Astrocyte (in vitro differentiated cells and primary cell): ENCODE measurements around the gene UBE2E2. TPM values are rescaled to one million over a fixed set of nuclear protein-coding genes. Genes with fewer than 3 reads are reported as not detected.

Source experiments
- DNase-seq: peaks from one replicate; pipeline ENCODE4 v3.0.0-alpha.2; 2010; ENCODE audit warnings: low read depth
- FAIRE-seq: peaks from 2 replicates; lab custom pipeline; 2011; peaks lifted over from hg19 to GRCh38; lab: Jason Lieb, UNC
- H2AFZ ChIP-seq: 2 replicates; pipeline ENCODE4 v1.6.0; 2012; ENCODE audit warnings: low read depth, low read length, inconsistent platforms
- H3K27ac ChIP-seq: 2 replicates; pipeline ENCODE4 v1.5.1; 2011; ENCODE audit warnings: low read depth, low read length, inconsistent platforms
- H3K27me3 ChIP-seq: 2 replicates; pipeline ENCODE4 v1.6.0; 2011; ENCODE audit warnings: low read length, inconsistent platforms; ENCODE audit not compliant: insufficient read depth
- H3K36me3 ChIP-seq: 2 replicates; pipeline ENCODE4 v1.5.1; 2011; ENCODE audit warnings: low read length, inconsistent platforms; ENCODE audit not compliant: insufficient read depth
- H3K4me1 ChIP-seq: 2 replicates; pipeline ENCODE4 v1.5.1; 2011; ENCODE audit warnings: low read length, inconsistent platforms; ENCODE audit not compliant: insufficient read depth
- H3K4me2 ChIP-seq: 2 replicates; pipeline ENCODE4 v1.6.0; 2012; ENCODE audit warnings: low read length, inconsistent platforms
- H3K4me3 ChIP-seq: 2 replicates; pipeline ENCODE4 v1.5.1; 2011; ENCODE audit warnings: low read depth, mild to moderate bottlenecking, low read length, inconsistent platforms; ENCODE audit not compliant: insufficient read depth
- H3K79me2 ChIP-seq: 2 replicates; pipeline ENCODE4 v1.6.0; 2012; ENCODE audit warnings: mild to moderate bottlenecking, low read length, inconsistent platforms; ENCODE audit not compliant: insufficient read depth
- H3K9ac ChIP-seq: 2 replicates; pipeline ENCODE4 v1.6.0; 2012; ENCODE audit warnings: mild to moderate bottlenecking, low read length, inconsistent platforms
- H3K9me3 ChIP-seq: 2 replicates; pipeline ENCODE4 v1.5.1; 2012; ENCODE audit warnings: low read depth, mild to moderate bottlenecking, low read length, inconsistent platforms; ENCODE audit not compliant: insufficient read depth
- H4K20me1 ChIP-seq: 2 replicates; pipeline ENCODE4 v1.6.0; 2012; ENCODE audit warnings: low read length, inconsistent platforms; ENCODE audit not compliant: insufficient read depth
- H3K27ac Mint-ChIP-seq: one replicate; pipeline ENCODE4 v1.8.0; 2021; ENCODE audit warnings: mild to moderate bottlenecking, mixed read lengths; ENCODE audit not compliant: unreplicated experiment
- H3K27me3 Mint-ChIP-seq: one replicate; pipeline ENCODE4 v1.8.0; 2021; ENCODE audit warnings: low read depth, mixed read lengths; ENCODE audit not compliant: unreplicated experiment
- H3K36me3 Mint-ChIP-seq: one replicate; pipeline ENCODE4 v1.8.0; 2021; ENCODE audit warnings: low read depth, mixed read lengths; ENCODE audit not compliant: unreplicated experiment
- H3K4me1 Mint-ChIP-seq: one replicate; pipeline ENCODE4 v1.8.0; 2021; ENCODE audit warnings: low read depth, mixed read lengths; ENCODE audit not compliant: unreplicated experiment
- H3K4me3 Mint-ChIP-seq: one replicate; pipeline ENCODE4 v1.8.0; 2021; ENCODE audit warnings: mild to moderate bottlenecking, moderate library complexity, mixed read lengths; ENCODE audit not compliant: unreplicated experiment
- H3K9me3 Mint-ChIP-seq: one replicate; pipeline ENCODE4 v1.8.0; 2021; ENCODE audit warnings: mild to moderate bottlenecking, mixed read lengths; ENCODE audit not compliant: unreplicated experiment
- EZH2 ChIP-seq: IDR thresholded peaks from 2 replicates; pipeline ENCODE4 v1.6.1; 2012; ENCODE audit warnings: mild to moderate bottlenecking, low read length, inconsistent platforms; ENCODE audit not compliant: insufficient read depth
- total RNA-seq: library from RNA; stranded (reverse); gene quantifications from 2 replicates; pipeline ENCODE4 v1.2.1, GENCODE V29; 2021
- TF ChIP-seq, protein P1 (sequence below): IDR thresholded peaks from 2 replicates; pipeline ENCODE4 v1.5.1; 2011; ENCODE audit warnings: low read depth, mild to moderate bottlenecking, inconsistent platforms, low read length, moderate library complexity; ENCODE audit not compliant: insufficient read depth

Gene UBE2E2
- total RNA-seq, 1 donor from 2014 or later = 89.8 TPM

DNA sequence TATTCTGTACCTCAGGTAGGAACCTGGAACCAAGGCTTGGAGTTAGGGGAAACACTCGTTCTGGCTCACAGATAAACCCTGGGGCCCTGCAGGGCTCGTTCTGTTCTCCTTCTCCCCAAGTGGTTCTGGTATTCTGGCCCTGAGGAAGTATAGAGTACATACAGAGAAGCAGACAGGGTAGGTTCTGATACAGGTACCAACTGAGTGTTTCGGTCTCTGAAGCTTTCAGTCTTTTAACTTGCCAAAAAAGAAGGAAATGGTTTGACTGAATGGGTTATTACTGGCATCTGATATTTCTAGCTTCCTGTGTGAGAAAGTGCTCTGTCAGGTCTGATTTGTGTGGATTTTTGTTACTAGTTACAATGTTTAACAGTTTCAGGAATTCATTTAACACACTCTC, 67.3 kb downstream of the UBE2E2 start:
- no peak overlapping the region for H2AFZ ChIP-seq
- H3K36me3 ChIP-seq = no peaks in the 10 kb centered on the region
- H3K27me3 Mint-ChIP-seq = no peaks in the 10 kb centered on the region
- FAIRE-seq (no peak), DNase-seq (no peak)
- peaks cover 3% of the 10 kb centered on the region for H3K79me2 ChIP-seq
- no peak overlapping the region for H3K27ac ChIP-seq
- peaks cover 4% of the 10 kb centered on the region for H3K9me3 ChIP-seq
- no peak overlapping the region for H3K4me3 ChIP-seq
- H3K27ac Mint-ChIP-seq = no peak overlapping the region
- H3K9me3 Mint-ChIP-seq = no peaks in the 10 kb centered on the region
- peaks cover 15% of the 10 kb centered on the region for H3K36me3 Mint-ChIP-seq
- H3K27me3 ChIP-seq = no peaks in the 10 kb centered on the region
- no peak overlapping the region for H3K4me2 ChIP-seq
- H3K9ac ChIP-seq = no peak overlapping the region
- TF ChIP-seq, protein P1, sequence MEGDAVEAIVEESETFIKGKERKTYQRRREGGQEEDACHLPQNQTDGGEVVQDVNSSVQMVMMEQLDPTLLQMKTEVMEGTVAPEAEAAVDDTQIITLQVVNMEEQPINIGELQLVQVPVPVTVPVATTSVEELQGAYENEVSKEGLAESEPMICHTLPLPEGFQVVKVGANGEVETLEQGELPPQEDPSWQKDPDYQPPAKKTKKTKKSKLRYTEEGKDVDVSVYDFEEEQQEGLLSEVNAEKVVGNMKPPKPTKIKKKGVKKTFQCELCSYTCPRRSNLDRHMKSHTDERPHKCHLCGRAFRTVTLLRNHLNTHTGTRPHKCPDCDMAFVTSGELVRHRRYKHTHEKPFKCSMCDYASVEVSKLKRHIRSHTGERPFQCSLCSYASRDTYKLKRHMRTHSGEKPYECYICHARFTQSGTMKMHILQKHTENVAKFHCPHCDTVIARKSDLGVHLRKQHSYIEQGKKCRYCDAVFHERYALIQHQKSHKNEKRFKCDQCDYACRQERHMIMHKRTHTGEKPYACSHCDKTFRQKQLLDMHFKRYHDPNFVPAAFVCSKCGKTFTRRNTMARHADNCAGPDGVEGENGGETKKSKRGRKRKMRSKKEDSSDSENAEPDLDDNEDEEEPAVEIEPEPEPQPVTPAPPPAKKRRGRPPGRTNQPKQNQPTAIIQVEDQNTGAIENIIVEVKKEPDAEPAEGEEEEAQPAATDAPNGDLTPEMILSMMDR = no peak
- peaks cover 1% of the 10 kb centered on the region for H3K4me1 ChIP-seq
- no peak overlapping the region for H3K4me3 Mint-ChIP-seq
- peaks cover 17% of the 10 kb centered on the region for H4K20me1 ChIP-seq
- peaks cover 9% of the 10 kb centered on the region for H3K4me1 Mint-ChIP-seq

DNA sequence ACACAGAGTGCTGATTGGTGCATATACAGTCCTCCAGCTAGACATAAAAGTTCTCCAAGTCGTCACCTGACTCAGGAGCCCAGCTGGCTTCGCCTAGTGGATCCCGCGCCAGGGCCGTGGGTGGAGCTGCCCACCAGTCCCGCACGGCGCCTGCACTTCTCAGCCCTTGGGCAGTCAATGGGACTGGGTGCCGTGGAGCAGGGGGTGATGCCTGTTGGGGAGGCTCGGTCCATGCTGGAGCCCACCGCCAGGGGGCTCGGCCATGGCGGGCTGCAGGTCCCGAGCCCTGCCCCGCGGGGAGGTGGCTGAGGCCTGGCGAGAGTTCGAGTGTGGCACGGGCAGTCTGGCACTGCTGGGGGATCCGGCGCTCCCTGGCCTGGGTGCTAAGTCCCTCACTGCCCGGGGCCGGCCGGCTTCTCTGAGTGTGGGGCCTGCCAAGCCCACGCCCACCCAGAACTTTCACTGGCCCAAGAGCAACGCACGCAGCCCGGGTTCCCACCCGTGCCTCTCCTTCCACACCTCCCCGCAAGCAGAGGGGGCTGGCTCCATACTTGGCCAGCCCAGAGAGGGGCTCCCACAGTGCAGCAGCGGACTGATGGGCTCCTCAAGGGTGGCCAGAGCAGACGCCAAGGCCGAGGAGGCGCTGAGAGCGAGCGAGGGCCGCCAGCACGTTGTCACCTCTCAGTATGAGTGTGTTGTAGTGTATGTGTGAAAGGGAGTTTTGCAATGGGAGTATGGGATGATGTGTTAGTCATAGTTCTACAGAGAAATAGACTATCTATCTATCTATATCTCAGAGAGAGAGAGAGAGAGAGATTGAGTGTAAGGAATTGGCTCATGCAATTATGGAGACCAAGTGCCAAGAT, 69.0 kb downstream of the UBE2E2 start:
- no peak overlapping the region for H3K4me3 ChIP-seq
- H3K4me1 Mint-ChIP-seq = peaks cover 9% of the 10 kb centered on the region
- no peaks in the 10 kb centered on the region for H3K4me1 ChIP-seq
- no peak overlapping the region for H2AFZ ChIP-seq
- no peak overlapping the region for H3K27ac ChIP-seq
- FAIRE-seq = no peak
- H3K27ac Mint-ChIP-seq = no peak overlapping the region
- H3K27me3 Mint-ChIP-seq = no peaks in the 10 kb centered on the region
- peaks cover 4% of the 10 kb centered on the region for H3K9me3 ChIP-seq
- peaks cover 13% of the 10 kb centered on the region for H3K36me3 Mint-ChIP-seq
- H4K20me1 ChIP-seq = peaks cover 18% of the 10 kb centered on the region
- TF ChIP-seq EZH2 = no peak
- TF ChIP-seq, protein P1 = no peak
- no peak overlapping the region for H3K4me2 ChIP-seq
- H3K4me3 Mint-ChIP-seq = no peak overlapping the region
- H3K9ac ChIP-seq = no peak overlapping the region
- DNase-seq = no peak
- H3K79me2 ChIP-seq = peaks cover 3% of the 10 kb centered on the region
- H3K9me3 Mint-ChIP-seq = no peaks in the 10 kb centered on the region
- no peaks in the 10 kb centered on the region for H3K27me3 ChIP-seq
- H3K36me3 ChIP-seq = no peaks in the 10 kb centered on the region

- FAIRE-seq (no peak), DNase-seq (no peak)
- H3K36me3 ChIP-seq = no peaks in the 10 kb centered on the region
- H3K4me3 Mint-ChIP-seq = no peak overlapping the region
- no peaks in the 10 kb centered on the region for H3K27me3 Mint-ChIP-seq
- no peaks in the 10 kb centered on the region for H3K9me3 Mint-ChIP-seq
- H3K9ac ChIP-seq = no peak overlapping the region
- H3K9me3 ChIP-seq = peaks cover 4% of the 10 kb centered on the region
- TF ChIP-seq, protein P1 = no peak
- no peak for TF ChIP-seq EZH2
- no peaks in the 10 kb centered on the region for H3K27me3 ChIP-seq
- peaks cover 13% of the 10 kb centered on the region for H3K36me3 Mint-ChIP-seq
- no peaks in the 10 kb centered on the region for H3K4me1 ChIP-seq
- H3K27ac ChIP-seq = no peak overlapping the region
- peaks cover 18% of the 10 kb centered on the region for H4K20me1 ChIP-seq
- no peak overlapping the region for H3K27ac Mint-ChIP-seq
- H3K4me2 ChIP-seq = no peak overlapping the region
- peaks cover 9% of the 10 kb centered on the region for H3K4me1 Mint-ChIP-seq
- peaks cover 3% of the 10 kb centered on the region for H3K79me2 ChIP-seq
- no peak overlapping the region for H2AFZ ChIP-seq
- H3K4me3 ChIP-seq = no peak overlapping the region
Measured at GRCh38 chr3:23272820-23273219, 69.7 kb downstream of the UBE2E2 start.
